Vagina (tissue), 2 donors: ENCODE results near the gene CTAGE9.

Experiments
- POLR2AphosphoS5 ChIP-seq, 2 donors: sonication (generic); formaldehyde crosslinking; IDR thresholded peaks; one replicate each; pipeline ENCODE4 v1.9.0; 2017; ENCODE audit warnings: antibody characterized with exemption in 2 of 2, mild to moderate bottlenecking in 2 of 2, low read depth in 1 of 2; ENCODE audit not compliant: insufficient read depth in 1 of 2
- TF ChIP-seq, protein P1 (sequence below), 3 experiments: fragments of 450-650 bp in 2 of 3; fragments of 200-600 bp in 1 of 3; sonication (generic) in 1 of 3; IDR thresholded peaks; one replicate each; pipeline ENCODE4 v1.5.1; 2017 to 2019; ENCODE audit warnings: antibody characterized with exemption in 3 of 3, mild to moderate bottlenecking in 2 of 3, moderate library complexity in 2 of 3

DNA sequence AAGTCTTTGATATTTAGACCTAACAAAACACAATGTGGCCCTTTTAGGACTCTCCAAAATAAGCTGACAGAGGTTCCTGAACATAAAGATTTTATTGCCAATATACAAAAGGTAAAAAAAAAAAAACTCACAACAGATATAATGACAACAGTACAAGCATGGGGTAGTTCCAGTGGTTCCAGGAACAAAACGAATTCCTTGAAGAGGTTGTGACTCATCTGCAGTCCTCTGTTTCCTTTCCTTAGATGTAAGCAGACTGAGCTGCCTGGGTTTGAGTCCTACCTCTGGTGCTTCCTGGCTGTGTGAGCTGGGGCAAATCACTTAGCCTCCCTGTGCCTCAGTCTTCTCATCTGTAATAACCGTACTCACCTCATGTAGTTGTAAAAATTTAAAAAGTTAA lies 13.3 kb upstream of the CTAGE9 start:
- TF ChIP-seq, protein P1, sequence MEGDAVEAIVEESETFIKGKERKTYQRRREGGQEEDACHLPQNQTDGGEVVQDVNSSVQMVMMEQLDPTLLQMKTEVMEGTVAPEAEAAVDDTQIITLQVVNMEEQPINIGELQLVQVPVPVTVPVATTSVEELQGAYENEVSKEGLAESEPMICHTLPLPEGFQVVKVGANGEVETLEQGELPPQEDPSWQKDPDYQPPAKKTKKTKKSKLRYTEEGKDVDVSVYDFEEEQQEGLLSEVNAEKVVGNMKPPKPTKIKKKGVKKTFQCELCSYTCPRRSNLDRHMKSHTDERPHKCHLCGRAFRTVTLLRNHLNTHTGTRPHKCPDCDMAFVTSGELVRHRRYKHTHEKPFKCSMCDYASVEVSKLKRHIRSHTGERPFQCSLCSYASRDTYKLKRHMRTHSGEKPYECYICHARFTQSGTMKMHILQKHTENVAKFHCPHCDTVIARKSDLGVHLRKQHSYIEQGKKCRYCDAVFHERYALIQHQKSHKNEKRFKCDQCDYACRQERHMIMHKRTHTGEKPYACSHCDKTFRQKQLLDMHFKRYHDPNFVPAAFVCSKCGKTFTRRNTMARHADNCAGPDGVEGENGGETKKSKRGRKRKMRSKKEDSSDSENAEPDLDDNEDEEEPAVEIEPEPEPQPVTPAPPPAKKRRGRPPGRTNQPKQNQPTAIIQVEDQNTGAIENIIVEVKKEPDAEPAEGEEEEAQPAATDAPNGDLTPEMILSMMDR (IDR thresholded peaks at IDR 0.05), result no peak
- TF ChIP-seq POLR2AphosphoS5 (IDR thresholded peaks at IDR 0.05; ENCODE audit: insufficient read depth in 1 of 2, low read depth in 1 of 2), result no peak
